ENCODE results near the gene TRIM71.
"Not testable (repeated sequence)": the region's sequence is repeated elsewhere in the genome, so short reads cannot be mapped to it uniquely, and the experiment has no call there.

Gene TRIM71

DNA sequence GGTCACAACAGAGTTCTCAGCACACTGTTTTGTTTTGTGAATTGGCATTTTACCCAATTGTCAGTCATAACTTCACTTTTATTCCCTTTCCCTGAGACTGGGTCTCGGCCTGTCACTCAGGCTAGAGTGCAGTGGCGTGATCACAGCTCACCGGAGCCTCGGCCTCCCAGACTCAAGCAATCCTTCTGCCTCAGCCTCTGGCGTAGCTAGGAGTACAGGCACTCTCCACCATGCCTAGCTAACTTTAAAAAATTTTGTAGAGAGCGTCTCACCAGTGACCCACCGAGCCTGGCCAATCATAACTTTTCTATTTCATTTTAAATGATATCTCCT is 26.5 kb downstream of the TRIM71 start:
- DNase-seq = no peak

DNA sequence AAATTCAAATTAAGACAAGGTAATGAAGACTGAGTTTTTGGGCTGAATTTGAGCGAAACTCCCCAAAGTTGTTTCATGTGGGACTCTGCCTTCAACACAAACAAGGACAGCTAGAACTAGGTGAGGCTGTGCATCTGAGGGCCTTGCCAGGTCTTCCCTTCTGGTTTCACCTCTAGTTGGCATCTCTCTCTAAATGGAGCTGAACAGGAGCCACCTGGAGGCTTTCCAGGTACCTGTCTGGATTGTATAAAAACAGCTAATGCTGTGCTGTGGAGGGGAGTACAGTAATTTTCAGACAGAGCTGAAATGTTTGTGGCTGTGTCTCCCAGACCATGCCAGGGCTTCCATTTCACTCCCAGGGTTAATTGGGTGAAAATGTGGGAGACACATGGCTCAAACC is 27.1 kb downstream of the TRIM71 start:
- no peak for DNase-seq

DNA sequence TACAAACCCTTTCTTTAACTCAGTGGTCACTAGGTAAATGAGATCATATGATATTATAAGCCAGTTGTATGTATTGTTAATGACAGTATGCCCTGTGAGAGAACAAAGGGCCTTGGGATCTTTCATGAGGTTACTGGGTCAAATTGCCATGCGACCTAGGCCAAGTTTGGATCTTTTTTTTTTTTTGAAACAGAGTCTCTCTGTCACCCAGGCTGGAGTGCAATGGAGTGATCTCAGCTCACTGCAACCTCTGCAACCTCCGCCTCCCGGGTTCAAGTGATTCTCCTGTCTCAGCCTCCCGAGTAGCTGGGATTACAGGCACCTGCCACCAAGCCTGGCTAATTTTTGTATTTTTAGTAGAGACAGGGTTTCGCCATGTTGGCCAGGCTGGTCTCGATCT is 27.7 kb downstream of the TRIM71 start:
- DNase-seq = not testable (repeated sequence)

DNA sequence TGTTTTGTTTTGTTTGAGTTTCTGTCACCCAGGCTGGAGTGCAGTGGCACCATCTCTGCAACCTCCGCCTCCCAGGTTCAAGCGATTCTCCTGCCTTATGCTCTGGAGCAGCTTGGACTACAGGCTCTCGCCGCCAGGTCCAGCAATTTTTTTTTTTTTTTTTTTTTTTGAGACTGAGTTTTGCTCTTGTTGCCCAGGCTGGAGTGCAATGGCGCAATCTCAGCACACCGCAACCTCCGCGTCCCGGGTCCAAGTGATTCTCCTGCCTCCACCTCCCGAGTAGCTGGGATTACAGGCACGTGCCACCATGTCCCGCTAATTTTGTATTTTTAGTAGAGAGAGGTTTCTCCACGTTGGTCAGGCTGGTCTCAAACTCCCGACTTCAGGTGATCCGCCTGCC is 29.2 kb downstream of the TRIM71 start:
- DNase-seq = not testable (repeated sequence)

DNA sequence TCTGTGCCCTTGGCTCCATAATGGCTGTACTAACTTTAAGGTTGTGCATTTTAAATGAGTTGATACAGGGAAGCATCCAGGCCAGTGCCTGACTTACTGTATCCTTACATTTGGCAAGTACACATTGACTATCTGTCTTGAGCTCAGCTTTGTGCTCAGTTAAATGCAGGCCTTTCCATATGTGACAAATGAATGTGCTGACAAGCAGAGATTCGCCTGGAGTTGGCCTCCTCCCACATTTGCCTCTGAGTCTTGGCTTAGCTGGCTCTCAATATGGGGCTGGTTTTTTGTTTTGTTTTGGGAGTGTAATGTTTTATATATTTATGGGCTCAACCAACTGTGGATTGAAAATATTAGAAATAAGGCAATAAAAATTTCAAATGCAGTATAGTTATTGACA is 29.7 kb downstream of the TRIM71 start:
- DNase-seq = no peak

DNA sequence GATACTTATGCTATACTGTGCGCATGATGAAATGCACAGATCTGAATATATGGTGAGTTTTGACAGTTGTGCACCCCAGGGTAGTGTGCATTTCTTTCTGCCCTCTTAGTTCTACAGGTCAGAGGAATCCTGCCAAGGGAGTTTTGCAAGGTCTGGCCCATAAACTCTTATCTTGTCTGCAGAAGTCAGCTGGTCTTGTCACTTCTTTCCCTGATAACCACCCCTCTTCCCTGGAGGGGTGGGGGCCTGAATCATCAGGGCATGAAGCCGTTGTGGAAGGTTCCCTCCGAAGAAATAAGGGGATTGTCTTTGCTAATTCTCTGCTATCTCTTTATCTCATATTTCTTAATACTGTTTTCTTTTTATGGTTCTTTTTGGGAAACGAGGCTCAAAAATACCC is 30.4 kb downstream of the TRIM71 start:
- DNase-seq = no peak

DNA sequence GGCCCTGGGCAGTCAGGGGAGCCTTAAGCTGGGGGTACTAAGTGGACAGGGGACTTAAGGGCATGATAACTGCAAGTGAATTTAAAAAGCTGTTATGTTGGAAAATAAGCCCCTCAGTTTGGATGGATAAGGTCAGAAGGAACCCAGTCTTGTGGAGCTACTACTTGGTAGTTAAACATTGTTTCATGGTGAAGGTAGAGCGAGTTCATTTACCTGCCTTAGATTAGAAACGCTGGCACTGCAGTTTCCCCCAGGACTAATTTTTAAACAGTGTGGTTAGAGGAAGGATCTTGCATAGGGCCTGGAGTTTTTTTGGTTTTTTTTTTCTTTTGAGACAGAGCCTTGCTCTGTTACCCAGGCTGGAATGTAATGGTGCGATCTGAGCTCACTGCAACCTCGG is 31.2 kb downstream of the TRIM71 start:
- no peak for DNase-seq

DNA sequence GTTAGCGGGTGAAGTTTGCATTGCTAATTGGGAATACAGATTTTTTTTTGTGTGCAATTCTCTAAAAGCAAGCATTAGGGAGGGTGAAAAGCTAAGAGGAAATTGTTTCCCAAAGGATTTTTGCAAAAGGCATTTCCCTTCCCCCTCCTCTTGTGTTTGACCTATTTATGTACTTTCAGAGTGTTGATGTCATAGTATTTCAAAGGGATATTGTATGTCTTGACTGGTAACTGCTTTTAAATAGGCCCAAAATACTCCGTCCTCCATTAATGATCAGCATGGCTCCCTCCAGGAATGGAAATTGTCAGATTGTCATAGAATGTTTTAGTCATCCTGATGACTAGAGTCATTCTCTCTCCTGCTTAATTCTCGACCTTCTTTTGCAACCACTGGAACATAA is 32.4 kb downstream of the TRIM71 start:
- no peak for DNase-seq

DNA sequence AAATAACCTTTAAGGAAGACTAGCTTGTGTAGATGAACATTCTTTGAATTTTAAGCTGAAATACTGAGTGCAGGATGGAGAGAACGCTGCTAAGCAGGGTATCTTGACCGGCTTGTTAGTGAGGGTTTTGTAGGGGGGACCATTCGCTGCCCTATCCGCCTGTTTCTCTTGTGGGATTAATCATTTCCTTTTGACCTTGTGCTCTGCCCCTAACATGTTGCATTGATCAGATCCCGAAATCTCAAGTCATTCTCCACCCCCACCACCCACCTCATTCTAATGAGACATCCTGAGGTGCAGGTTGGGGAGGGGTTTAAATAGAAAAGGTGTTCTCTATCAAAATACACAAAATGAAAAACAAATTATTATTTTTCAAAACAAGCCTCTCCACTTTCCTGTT is 32.8 kb downstream of the TRIM71 start:
- no peak for DNase-seq

DNA sequence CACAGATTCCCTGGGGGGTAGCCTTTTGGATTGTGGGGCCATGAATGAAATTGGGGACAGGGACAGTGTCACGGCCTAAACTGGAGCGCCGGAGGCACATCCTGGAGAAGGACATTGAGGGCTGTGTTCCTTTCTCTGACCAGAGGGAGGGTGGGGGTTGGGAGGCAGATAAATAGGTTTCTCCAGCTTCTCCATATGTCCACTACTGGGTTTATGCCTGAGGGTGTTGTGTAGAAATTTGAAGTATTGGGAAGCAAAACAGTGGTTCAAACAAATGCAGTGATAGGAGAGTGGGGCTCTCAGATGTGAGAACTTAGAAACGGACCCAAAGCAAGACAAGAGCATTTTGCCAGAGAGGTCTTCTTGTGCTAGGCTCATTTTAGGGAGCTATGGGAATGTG is 34.3 kb downstream of the TRIM71 start:
- DNase-seq = no peak

DNA sequence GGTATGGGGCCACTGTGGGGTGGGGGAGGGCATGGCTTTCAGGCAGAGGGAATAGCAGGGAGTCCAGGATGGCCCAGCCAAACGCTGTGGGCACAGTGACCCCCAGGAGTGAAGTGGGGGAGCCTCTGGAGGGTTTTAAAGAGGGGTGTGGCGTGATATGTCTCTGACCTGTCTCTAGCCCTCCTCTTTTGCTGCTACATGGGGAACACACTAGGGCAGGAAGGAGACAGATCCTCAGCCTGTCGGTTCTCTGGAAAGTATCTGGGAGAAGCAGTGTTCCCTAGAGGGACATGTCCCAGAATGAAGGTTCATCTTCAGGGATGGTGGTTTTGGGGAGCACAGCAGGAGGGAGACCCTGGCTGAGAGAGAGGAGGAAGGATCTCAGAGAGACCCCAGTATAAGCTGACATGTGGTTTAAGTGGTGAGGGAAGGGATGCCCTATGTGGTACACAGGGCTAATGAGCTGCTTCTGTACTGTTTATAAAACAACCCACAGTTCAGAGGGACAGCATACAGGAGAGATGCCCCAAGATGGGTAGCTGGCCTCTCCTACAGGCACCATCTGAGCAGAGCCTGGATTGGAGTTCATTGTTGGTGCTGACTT is 37.7 kb downstream of the TRIM71 start:
- no peak for DNase-seq

DNA sequence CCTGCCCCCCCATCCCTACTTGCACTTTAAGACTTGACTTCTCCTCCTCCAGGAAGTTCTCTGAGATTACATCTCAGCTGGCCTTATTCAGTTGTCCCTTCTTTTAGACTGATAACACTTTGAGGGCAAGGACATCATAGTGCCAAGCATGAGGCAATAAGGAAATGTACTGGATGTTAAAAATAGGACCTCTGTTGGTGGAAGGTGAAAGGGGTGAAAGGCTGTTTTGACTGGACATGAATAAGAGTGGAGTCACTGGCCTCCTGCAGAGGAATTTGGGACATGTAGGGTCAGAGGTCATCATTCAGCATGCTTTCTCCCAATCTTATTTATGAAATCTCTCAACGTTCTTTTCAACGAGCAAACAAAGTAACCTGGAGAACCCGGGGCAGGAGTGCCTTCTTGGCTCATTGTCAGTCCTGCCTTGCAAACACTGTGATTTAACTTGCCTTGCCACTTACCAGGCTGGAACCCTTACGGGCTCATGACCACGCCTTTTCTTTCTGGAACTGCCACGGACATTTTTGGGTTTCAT is 38.6 kb downstream of the TRIM71 start:
- no peak for DNase-seq

DNA sequence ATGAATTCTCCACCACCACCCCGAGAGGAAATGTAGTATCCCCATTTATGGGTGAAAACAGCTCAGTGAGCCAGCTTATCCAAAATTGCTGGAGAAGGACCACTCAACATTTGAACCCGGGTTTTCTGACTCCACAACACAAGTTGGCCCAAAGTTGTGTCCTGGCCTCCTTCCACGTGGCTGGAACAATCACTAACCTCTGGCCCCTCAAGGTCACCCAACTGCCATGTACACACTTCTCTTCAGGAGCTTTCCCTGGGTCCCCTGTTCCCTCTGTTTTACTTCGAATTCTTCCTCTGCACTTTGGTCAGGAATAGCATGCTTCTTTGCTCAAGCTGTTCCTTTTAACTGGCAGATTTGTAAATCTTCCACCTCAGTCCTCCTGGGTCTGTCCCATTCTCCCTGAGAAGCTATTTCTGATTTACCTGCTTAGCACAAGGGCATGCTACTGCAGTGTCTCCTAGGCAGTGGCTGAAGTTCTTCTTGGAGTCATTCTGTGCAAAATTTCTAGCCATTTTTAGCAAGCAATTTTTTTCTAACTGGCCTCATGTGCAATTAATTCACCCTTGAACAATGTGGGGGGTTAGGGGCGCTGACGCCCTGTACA is 39.2 kb downstream of the TRIM71 start:
- DNase-seq = no peak

DNA sequence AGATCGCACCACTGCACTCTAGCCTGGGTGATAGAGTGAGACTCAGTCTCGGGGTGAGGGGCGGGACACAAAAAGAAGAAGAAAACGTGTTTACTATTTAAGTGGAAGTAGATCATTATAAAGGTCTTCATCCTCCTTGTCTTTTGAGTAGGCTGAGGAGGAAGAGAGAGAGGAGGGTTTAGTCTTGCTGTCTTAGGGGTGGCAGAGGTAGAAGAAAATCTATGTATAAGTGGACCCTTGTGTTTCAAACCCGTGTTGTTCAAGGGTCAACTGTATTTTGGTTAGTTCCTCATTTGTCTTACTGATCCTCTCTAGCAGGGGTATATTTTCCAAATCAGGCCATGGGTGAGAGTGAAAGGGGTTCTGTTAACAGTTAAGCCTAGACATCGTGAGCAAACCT is 40.1 kb downstream of the TRIM71 start:
- DNase-seq = no peak

DNA sequence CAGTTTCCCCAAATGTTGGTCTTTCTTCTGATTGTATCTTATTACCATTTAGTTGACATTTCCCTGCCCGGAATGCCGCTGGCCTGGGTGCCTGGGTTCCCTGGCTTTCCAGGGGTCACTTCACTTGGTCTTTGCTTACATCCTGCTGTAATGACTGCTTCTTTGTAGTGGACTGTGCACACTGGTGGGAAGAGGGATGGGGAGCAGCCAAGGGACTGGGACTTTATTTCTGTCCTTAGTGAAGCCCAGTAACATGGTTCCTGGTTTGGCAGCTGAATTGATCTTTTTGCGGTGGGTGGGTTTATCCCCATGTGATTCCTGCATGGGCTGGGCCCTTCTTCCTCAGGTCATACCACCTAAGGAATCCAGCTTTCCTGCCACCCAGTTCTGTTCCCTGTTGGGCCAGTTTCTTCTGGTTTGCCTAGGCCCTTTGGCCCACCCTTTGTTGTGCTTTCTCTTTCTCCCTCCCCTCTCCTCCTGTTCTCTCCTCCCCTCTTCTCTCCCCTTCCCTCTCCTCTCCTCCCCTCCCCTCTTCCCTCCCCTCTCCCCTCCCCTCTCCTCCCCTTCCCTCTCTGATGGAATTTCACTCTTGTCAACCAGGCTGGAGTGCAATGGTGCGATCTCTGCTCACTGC is 41.9 kb downstream of the TRIM71 start:
- no peak for DNase-seq

DNA sequence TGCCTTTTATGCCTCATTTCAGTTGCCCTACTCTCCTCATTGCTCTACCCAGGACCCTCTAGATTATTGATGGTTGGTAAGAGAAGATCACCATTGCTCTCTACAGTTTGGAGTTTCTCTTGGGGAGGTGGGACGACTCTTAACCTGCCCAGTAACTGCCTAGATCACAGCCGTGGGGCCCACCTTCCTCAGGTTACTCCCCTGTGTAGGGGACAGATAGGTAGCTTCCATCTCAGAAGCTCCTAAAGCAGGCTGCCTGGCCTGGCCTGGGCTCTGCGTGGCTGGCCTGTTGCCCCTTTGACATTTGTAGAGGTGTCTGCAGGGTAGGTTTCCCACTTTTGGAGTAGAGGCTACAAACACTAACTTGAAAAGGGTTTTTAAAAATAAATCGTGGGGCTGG is 42.7 kb downstream of the TRIM71 start:
- no peak for DNase-seq

DNA sequence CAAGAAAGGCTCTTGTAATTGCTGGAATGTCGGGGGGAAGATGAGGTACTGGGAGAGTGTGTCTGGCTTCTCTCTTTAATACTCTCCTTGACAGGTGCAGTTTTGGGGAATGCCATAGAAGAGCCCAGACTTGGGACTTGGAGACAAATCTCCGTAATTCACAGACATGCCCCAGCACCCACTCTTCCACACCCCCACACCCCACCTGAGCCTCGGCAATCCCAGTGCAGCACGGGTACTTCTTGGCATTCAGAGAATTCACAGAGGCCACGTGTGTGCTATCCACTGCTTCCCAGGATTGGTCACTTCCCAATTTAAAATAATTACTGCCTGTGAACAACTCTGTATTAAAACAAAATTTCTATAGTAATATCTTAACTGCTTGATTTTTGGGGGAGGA is 43.9 kb downstream of the TRIM71 start:
- DNase-seq = no peak

DNA sequence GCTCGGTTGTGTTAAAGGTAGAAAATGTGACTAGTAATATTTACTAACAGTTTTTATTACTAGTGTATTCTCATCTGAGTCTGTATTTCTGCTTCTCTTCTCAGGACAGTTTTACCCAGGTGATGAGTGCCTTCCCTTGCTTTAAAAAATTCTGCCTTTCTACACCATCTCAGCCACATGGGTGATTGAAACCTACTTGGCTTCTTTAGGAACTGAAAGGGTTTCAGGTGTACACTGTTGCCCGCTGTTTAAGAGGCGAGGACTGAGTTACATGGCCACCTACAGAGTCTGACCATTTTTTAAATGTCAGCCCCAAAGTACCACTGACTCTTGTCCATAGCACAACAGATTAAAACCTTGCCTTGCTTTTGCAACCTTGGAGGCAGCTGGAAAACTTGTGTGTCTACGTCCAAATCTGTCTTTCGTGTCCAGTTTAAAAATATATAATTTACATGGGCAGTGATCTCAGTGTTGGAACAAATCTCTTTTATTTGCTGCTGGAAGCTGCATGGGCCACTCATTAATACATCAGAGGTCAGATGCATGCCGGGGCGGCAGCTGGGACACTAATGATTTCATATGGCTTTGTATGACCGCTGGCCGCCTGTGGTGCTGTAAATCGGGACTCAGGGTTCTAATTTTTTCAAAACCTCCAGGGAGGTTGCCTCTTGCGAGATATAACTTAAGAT is 44.6 kb downstream of the TRIM71 start:
- no peak for DNase-seq

DNA sequence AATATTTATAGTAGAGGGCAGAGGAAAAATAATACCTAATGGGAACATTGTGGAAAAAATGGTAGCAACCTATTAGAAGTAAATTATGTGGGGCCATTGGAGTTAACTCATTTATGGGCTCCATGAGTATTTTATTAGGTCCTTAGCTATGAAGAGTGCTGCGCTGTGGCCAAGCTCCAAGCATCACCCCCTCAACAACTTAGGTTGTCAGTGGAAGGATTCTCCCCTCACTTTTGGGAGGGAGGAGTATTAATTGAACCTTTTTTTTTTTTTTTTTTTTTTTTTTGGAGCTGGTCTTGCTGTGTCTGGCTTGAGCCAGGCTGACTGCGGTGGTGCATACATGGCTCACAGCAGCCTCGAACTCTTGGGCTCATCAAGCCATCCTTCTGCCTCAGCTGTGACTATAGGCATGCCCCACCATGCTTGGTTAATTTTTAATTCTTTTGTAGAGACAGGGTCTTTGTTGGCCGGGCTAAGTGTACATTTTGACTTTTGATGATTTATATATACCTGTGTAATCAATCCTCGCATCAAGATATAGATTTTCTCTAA is 45.2 kb downstream of the TRIM71 start:
- DNase-seq = no peak

DNA sequence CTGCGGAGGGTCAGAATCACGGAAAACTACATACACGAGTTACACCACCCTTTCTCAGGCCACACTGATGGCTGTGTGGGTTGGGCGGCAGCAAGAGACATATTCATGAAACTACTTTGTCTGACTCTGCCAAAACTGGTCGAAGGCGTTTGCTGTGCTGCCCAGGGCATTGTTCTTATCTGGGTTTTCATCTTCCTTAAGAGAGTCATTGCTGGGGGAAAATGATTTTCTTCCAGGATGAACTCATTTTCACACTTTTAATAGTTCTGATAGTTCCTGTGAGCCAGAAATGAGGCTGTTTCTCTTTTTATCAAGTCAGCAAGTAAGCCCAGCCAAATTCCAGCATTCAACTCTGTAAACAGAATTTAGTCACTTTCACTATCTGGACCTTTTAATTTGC is 47.6 kb downstream of the TRIM71 start:
- no peak for DNase-seq

DNA sequence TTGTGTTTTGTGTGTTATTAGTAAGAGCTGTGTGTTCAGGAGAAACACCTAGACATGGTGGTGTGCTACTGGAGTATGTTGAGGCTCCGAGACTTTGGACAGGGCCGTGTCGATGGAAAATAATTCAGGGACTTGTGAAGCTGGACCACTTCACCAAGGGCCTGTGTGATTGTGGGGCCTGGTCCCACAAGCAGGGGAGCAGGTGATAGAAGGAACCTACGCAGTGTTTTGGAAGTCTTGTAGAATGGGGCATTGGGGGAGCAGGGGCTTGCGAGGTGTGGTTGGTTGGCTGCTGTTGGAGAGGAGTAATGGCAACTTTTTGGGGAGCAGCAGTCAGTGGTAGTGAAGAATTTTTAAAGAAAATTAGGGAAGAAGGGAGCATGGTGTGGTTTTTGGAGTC is 48.7 kb downstream of the TRIM71 start:
- no peak for DNase-seq

DNA sequence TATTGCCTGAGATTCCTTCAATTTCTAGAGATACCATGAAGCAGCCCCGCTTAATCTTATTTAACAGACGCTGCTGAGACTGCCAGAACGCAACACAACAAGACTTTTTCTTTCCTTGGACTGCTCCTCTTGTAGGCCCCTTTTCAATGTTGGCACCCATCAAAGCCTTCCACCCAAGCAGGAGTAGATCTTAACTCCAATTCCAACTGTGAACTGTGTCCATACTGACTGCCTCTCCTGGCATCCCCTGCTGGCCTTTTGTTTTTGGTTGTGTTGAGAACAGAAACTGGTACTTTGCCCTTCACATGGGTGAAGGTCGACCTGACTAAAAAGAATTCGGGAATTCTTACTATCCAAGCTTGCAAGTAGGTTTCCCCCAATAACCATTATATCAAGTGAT is 50.2 kb downstream of the TRIM71 start:
- no peak for DNase-seq

DNA sequence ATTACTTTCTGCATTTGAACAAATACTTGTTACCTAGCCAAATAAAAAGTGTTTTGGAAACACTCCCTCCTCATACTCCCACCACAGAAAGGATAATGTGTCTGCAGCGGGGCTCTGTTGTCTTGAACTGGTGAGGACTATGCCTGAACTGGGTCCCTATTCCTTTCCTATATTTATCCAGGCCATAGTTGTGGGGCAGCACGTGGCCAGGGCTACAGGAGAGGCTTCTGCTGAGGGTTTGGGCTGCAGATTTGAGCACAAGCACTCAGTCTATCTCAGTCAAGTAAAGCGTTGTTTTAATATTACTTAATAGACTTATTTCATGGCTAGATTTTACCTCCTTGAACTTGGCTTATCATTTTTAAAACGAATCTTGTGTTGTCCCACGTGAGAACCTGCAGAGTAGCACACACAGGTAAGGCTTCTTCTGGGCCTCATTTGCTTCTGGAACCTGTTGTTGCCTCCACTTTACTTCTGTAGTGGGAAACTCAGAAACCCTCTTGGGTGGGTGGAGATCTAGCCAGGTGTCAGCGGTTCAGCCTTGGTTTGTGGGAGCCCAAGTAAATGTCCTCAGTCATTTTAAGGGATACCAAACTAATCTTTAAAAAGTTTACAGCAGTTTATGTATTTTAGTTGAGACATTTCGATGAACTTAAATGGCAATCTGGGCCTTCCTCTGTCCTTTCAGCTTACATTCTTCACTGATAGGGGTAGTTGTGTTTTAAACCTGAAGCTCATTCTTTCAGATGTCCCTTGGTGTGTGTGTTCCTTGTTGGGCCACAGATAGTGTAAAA is 51.1 kb downstream of the TRIM71 start:
- DNase-seq = no peak

All from NCI-H1436 treated with DMSO at 0.1 percent for 48 hours (cell line).